ENCODE measurements around the gene MKI67.
A peak's percentile ranks its signal among the peaks of the same experiment; 100 is the strongest.

GRCh38 chr10:128150045-128150493, 23.8 kb upstream of the MKI67 start:
- TF ChIP-seq CTCF (IDR thresholded peaks at IDR 0.05; ENCODE audit: extremely low read depth in 1 of 2, insufficient read depth in 1 of 2, low read depth in 1 of 2, low read length in 2 of 2), result peak; percentile 93 to 97
- no peak for TF ChIP-seq POLR2A (IDR thresholded peaks at IDR 0.05; ENCODE audit: low read depth, low read length)
- TF ChIP-seq EZH2 (IDR thresholded peaks at IDR 0.05; ENCODE audit: borderline replicate concordance, low read depth, low read length, severe bottlenecking), result no peak
- peak; percentile 25 for TF ChIP-seq POLR2AphosphoS5 (IDR thresholded peaks at IDR 0.05; ENCODE audit: insufficient read depth, low read depth, low read length)
- no peak for TF ChIP-seq MAX (IDR thresholded peaks at IDR 0.05; ENCODE audit: insufficient read depth, insufficient read length)
- TF ChIP-seq JUN (IDR thresholded peaks at IDR 0.05; ENCODE audit: borderline replicate concordance, insufficient read depth, insufficient read length, low read depth), result no peak
- TF ChIP-seq MYC (IDR thresholded peaks at IDR 0.05; ENCODE audit: low read depth, low read length), result no peak
